Lower leg skin (tissue), 3 donors: ENCODE measurements around the gene ZBTB21.

Source experiments
- CTCF ChIP-seq, 3 donors: fragments of 450-650 bp; IDR thresholded peaks; one replicate each; pipeline ENCODE4 v1.5.1; 2016; ENCODE audit warnings: antibody characterized with exemption in 3 of 3, mild to moderate bottlenecking in 3 of 3, moderate library complexity in 2 of 3
- POLR2A ChIP-seq, 2 donors: fragments of 450-650 bp; IDR thresholded peaks; one replicate each; pipeline ENCODE4 v1.6.1; 2016 to 2017; ENCODE audit warnings: antibody characterized with exemption in 2 of 2, mild to moderate bottlenecking in 1 of 2, moderate library complexity in 1 of 2

DNA sequence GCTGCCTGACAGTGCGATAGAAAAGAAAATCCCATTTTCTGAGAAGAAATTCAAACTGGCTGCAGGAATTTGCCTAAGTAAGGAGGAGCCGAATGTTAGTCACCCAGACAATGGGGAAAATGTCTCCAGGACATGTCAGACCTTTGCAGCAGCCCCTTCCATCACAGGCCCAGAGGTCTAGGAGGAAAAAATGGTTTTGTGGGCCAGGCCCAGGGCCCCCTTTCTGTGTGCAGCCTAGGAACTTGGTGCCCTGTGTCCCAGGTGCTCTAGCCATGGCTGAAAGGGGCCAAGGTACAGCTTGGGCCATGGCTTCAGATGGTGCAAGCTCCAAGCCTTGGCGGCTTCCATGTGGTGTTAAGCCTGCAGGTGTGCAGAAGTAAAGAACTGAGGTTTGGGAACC, 14.6 kb downstream of the ZBTB21 start:
- TF ChIP-seq CTCF (IDR thresholded peaks at IDR 0.05) (no peak), POLR2A (IDR thresholded peaks at IDR 0.05) (no peak)
